Caco-2 (cell line): ENCODE measurements around the gene RAB24. TPM values are rescaled to one million over a fixed set of nuclear protein-coding genes. Genes with fewer than 3 reads are reported as not detected.

Experiments
- BruUV-seq: library from RNA; stranded (reverse); fragments of 400-500 nt; replicated peaks from 2 replicates; lab custom pipeline; 2021; lab: Mats Ljungman, UMichigan
- CTCF ChIA-PET: fragments of 300-600 bp; sonication (Branson Sonifier 250); formaldehyde crosslinking; loops from one replicate; lab custom pipeline; 2022; ENCODE audit warnings: antibody characterized with exemption; lab: Charles Lee
- POLR2A ChIA-PET: fragments of 300-600 bp; sonication (Branson Sonifier 250); formaldehyde crosslinking; loops from one replicate; lab custom pipeline; 2022; ENCODE audit warnings: antibody characterized with exemption; lab: Charles Lee
- DNase-seq, 2 experiments: peaks; one replicate each; pipeline versions ENCODE4 v3.0.0 to v3.0.0-alpha.2; 2020 to 2022
- H3K27me3 ChIP-seq: replicated peaks from 2 replicates; pipeline ENCODE4 v1.6.0; 2011; ENCODE audit warnings: low read length; ENCODE audit not compliant: control insufficient read depth, insufficient read depth
- H3K36me3 ChIP-seq: 2 replicates; pipeline ENCODE4 v1.5.1; 2011; ENCODE audit warnings: low read length; ENCODE audit not compliant: control insufficient read depth, insufficient read depth
- H3K4me1 ChIP-seq: fragments of 250-450 bp; sonication (Bioruptor Pico); 2 replicates; pipeline ENCODE4 v1.5.1; 2020; ENCODE audit warnings: mild to moderate bottlenecking
- H3K4me3 ChIP-seq: 2 replicates; pipeline ENCODE4 v1.5.1; 2011; ENCODE audit warnings: low read depth, mild to moderate bottlenecking, control low read depth, low read length
- H3K9me3 ChIP-seq: fragments of 250-450 bp; sonication (Bioruptor Pico); 2 replicates; pipeline ENCODE4 v1.5.1; 2020; ENCODE audit warnings: mild to moderate bottlenecking, moderate library complexity
- H3K27ac Mint-ChIP-seq: one replicate; pipeline ENCODE4 v1.8.0; 2022; ENCODE audit warnings: mixed read lengths; ENCODE audit not compliant: unreplicated experiment
- H3K27me3 Mint-ChIP-seq: one replicate; pipeline ENCODE4 v1.8.0; 2022; ENCODE audit warnings: mixed read lengths; ENCODE audit not compliant: insufficient read depth, unreplicated experiment
- H3K36me3 Mint-ChIP-seq: one replicate; pipeline ENCODE4 v1.8.0; 2022; ENCODE audit warnings: mild to moderate bottlenecking, mixed read lengths; ENCODE audit not compliant: insufficient read depth, unreplicated experiment
- H3K4me1 Mint-ChIP-seq: one replicate; pipeline ENCODE4 v1.8.0; 2022; ENCODE audit warnings: low read depth, mixed read lengths; ENCODE audit not compliant: unreplicated experiment
- H3K4me3 Mint-ChIP-seq: one replicate; pipeline ENCODE4 v1.8.0; 2022; ENCODE audit warnings: mild to moderate bottlenecking, moderate library complexity, mixed read lengths; ENCODE audit not compliant: unreplicated experiment
- H3K9me3 Mint-ChIP-seq: one replicate; pipeline ENCODE4 v1.8.0; 2022; ENCODE audit warnings: mixed read lengths; ENCODE audit not compliant: unreplicated experiment
- CTCF ChIP-seq, 2 experiments: fragments of 200-600 bp in 1 of 2; IDR thresholded peaks; 1 replicate in 1 of 2; 2 replicates in 1 of 2; pipeline versions ENCODE4 v1.5.1 to v1.8.0; 2011 to 2022; ENCODE audit warnings: antibody characterized with exemption in 1 of 2, control low read depth in 1 of 2, inconsistent platforms in 1 of 2, low read depth in 1 of 2, low read length in 1 of 2, mild to moderate bottlenecking in 1 of 2, moderate library complexity in 1 of 2; ENCODE audit not compliant: insufficient read depth in 1 of 2, severe bottlenecking in 1 of 2, unreplicated experiment in 1 of 2
- intact Hi-C: fragments of 100-400 bp; cut with micrococcal nuclease; formaldehyde crosslinking; loops from one replicate; pipeline ENCODE4 v1.10.0; 2022; ENCODE audit not compliant: unreplicated experiment
- total RNA-seq: library from RNA; stranded (reverse); gene quantifications from 2 replicates; pipeline ENCODE4 v1.2.3, GENCODE V29; 2022

The RAB24 gene
- total RNA-seq, 1 experiment from 2014 or later, result 29.9 TPM

- peaks cover 51% of the 10 kb centered on the region for H3K36me3 Mint-ChIP-seq
- CTCF ChIA-PET, result no interaction called here
- intact Hi-C loops, result no loop called here
- Histone ChIP-seq H3K9me3 (no peaks in the 10 kb centered on the region), H3K27me3 (no peaks in the 10 kb centered on the region), H3K36me3 (no peaks in the 10 kb centered on the region; the same call in 1 of the 2 replicates), H3K4me1 (no peaks in the 10 kb centered on the region), H3K4me3 (no peak overlapping the region)
- POLR2A ChIA-PET, result no interaction called here
- no peaks in the 10 kb centered on the region for H3K4me1 Mint-ChIP-seq
- H3K27ac Mint-ChIP-seq, result no peak overlapping the region
- H3K4me3 Mint-ChIP-seq, result no peak overlapping the region
- H3K9me3 Mint-ChIP-seq, result no peaks in the 10 kb centered on the region
- DNase-seq, result no peak
- BruUV-seq, result no TSS peak
- no peaks in the 10 kb centered on the region for H3K27me3 Mint-ChIP-seq
- no peak for TF ChIP-seq CTCF (IDR thresholded peaks at IDR 0.05; ENCODE audit: insufficient read depth in 1 of 2, low read depth in 1 of 2, low read length in 1 of 2, severe bottlenecking in 1 of 2, unreplicated experiment in 1 of 2)
Measured at GRCh38 chr5:177270653-177271052, 32.9 kb downstream of the RAB24 start.

GRCh38 chr5:177269976-177270375 lies 33.5 kb downstream of the RAB24 start:
- CTCF ChIA-PET, result no interaction called here
- Mint-ChIP-seq H3K4me1 (no peaks in the 10 kb centered on the region), H3K36me3 (peaks cover 45% of the 10 kb centered on the region), H3K4me3 (no peak overlapping the region), H3K27ac (no peak overlapping the region), H3K9me3 (no peaks in the 10 kb centered on the region), H3K27me3 (no peaks in the 10 kb centered on the region)
- BruUV-seq, result no TSS peak
- POLR2A ChIA-PET, result no interaction called here
- Histone ChIP-seq H3K9me3 (no peaks in the 10 kb centered on the region), H3K27me3 (no peaks in the 10 kb centered on the region), H3K36me3 (no peaks in the 10 kb centered on the region; the same call in 1 of the 2 replicates), H3K4me1 (no peaks in the 10 kb centered on the region), H3K4me3 (no peak overlapping the region)
- no peak for TF ChIP-seq CTCF (IDR thresholded peaks at IDR 0.05; ENCODE audit: insufficient read depth in 1 of 2, low read depth in 1 of 2, low read length in 1 of 2, severe bottlenecking in 1 of 2, unreplicated experiment in 1 of 2)
- DNase-seq, result no peak
- intact Hi-C loops, result no loop called here

- no peaks in the 10 kb centered on the region for H3K9me3 ChIP-seq
- BruUV-seq, result no TSS peak
- H3K27me3 ChIP-seq, result no peaks in the 10 kb centered on the region
- H3K4me3 ChIP-seq, result no peak overlapping the region
- TF ChIP-seq CTCF (IDR thresholded peaks at IDR 0.05; ENCODE audit: insufficient read depth in 1 of 2, low read depth in 1 of 2, low read length in 1 of 2, severe bottlenecking in 1 of 2, unreplicated experiment in 1 of 2), result no peak
- H3K4me1 Mint-ChIP-seq, result no peaks in the 10 kb centered on the region
- H3K4me1 ChIP-seq, result no peaks in the 10 kb centered on the region
- H3K27me3 Mint-ChIP-seq, result no peaks in the 10 kb centered on the region
- ChIA-PET CTCF (no interaction called here), POLR2A (no interaction called here)
- H3K36me3 Mint-ChIP-seq, result peaks cover 39% of the 10 kb centered on the region
- no peaks in the 10 kb centered on the region for H3K9me3 Mint-ChIP-seq
- DNase-seq, result no peak
- no peaks in the 10 kb centered on the region; the same call in 1 of the 2 replicates for H3K36me3 ChIP-seq
- intact Hi-C loops, result no loop called here
- no peak overlapping the region for H3K4me3 Mint-ChIP-seq
- no peak overlapping the region for H3K27ac Mint-ChIP-seq
Measured at GRCh38 chr5:177269232-177269895, 34.2 kb downstream of the RAB24 start.
